Mesothelial cell of epicardium (in vitro differentiated cells): ENCODE measurements around the gene SLC12A7. TPM values are rescaled to one million over a fixed set of nuclear protein-coding genes. Genes with fewer than 3 reads are reported as not detected.

Source experiments
- DNase-seq, 2 experiments: peaks; one replicate each; pipeline ENCODE4 v3.0.0; 2021; ENCODE audit warnings: low spot score in 2 of 2; ENCODE audit not compliant: unreplicated experiment in 2 of 2
- H3K27ac Mint-ChIP-seq: 2 replicates; pipeline ENCODE4 v1.8.0; 2021; ENCODE audit warnings: mixed read lengths
- H3K27me3 Mint-ChIP-seq: 2 replicates; pipeline ENCODE4 v1.8.0; 2021; ENCODE audit warnings: low read depth, mixed read lengths
- H3K36me3 Mint-ChIP-seq: 2 replicates; pipeline ENCODE4 v1.8.0; 2021; ENCODE audit warnings: mixed read lengths
- H3K4me1 Mint-ChIP-seq: 2 replicates; pipeline ENCODE4 v1.8.0; 2021; ENCODE audit warnings: mixed read lengths
- H3K4me3 Mint-ChIP-seq: 2 replicates; pipeline ENCODE4 v1.8.0; 2021; ENCODE audit warnings: mild to moderate bottlenecking, moderate library complexity, mixed read lengths
- H3K9me3 Mint-ChIP-seq: 2 replicates; pipeline ENCODE4 v1.8.0; 2021; ENCODE audit warnings: mixed read lengths
- CTCF ChIP-seq: fragments of 200-600 bp; sonication (generic); IDR thresholded peaks from one replicate; pipeline ENCODE4 v1.5.0; 2021; ENCODE audit warnings: antibody characterized with exemption; ENCODE audit not compliant: unreplicated experiment
- total RNA-seq: library from RNA; stranded (reverse); gene quantifications from 3 replicates; pipeline ENCODE4 v1.2.1, GENCODE V29; 2021

Gene SLC12A7
- total RNA-seq, 1 donor from 2014 or later: 34.9 TPM

GRCh38 chr5:1107167-1108022 is 4.5 kb downstream of the SLC12A7 start:
- TF ChIP-seq CTCF: no peak
- DNase-seq: no peak
- H3K9me3 Mint-ChIP-seq: no peaks in the 10 kb centered on the region
- peaks cover 19% of the 10 kb centered on the region for H3K4me1 Mint-ChIP-seq
- H3K27ac Mint-ChIP-seq: no peak overlapping the region
- H3K27me3 Mint-ChIP-seq: no peaks in the 10 kb centered on the region
- H3K36me3 Mint-ChIP-seq: no peaks in the 10 kb centered on the region
- H3K4me3 Mint-ChIP-seq: no peak overlapping the region

- no peak for TF ChIP-seq CTCF
- no peaks in the 10 kb centered on the region for H3K9me3 Mint-ChIP-seq
- DNase-seq: no peak
- no peaks in the 10 kb centered on the region for H3K27me3 Mint-ChIP-seq
- no peak overlapping the region for H3K27ac Mint-ChIP-seq
- peaks cover 27% of the 10 kb centered on the region for H3K4me1 Mint-ChIP-seq
- H3K4me3 Mint-ChIP-seq: no peak overlapping the region
- H3K36me3 Mint-ChIP-seq: no peaks in the 10 kb centered on the region
Measured at GRCh38 chr5:1106385-1107166, 5.3 kb downstream of the SLC12A7 start.

- no peak overlapping the region for H3K27ac Mint-ChIP-seq
- H3K4me1 Mint-ChIP-seq: peaks cover 22% of the 10 kb centered on the region
- no peaks in the 10 kb centered on the region for H3K9me3 Mint-ChIP-seq
- H3K27me3 Mint-ChIP-seq: no peaks in the 10 kb centered on the region
- no peak overlapping the region for H3K4me3 Mint-ChIP-seq
- no peak for DNase-seq
- no peak for TF ChIP-seq CTCF
- no peaks in the 10 kb centered on the region for H3K36me3 Mint-ChIP-seq
Measured at GRCh38 chr5:1105350-1106265, 6.3 kb downstream of the SLC12A7 start.

- Mint-ChIP-seq H3K36me3 (no peaks in the 10 kb centered on the region), H3K4me1 (peaks cover 28% of the 10 kb centered on the region), H3K9me3 (no peaks in the 10 kb centered on the region), H3K27me3 (no peaks in the 10 kb centered on the region), H3K4me3 (no peak overlapping the region), H3K27ac (no peak overlapping the region)
- no peak for DNase-seq
- TF ChIP-seq CTCF: no peak
Measured at GRCh38 chr5:1104327-1105006, 7.4 kb downstream of the SLC12A7 start.
